Lower leg skin (tissue), 4 donors: ENCODE measurements around the gene FAM210B. TPM values are rescaled to one million over a fixed set of nuclear protein-coding genes. Genes with fewer than 3 reads are reported as not detected.

Source experiments
- DNase-seq, 2 donors: peaks; one replicate each; pipeline ENCODE4 v3.0.0-alpha.2; 2019; ENCODE audit warnings: low spot score in 2 of 2
- H3K4me3 ChIP-seq: fragments of 200-600 bp; sonication (generic); 2 replicates; pipeline ENCODE4 v1.5.1; 2017; ENCODE audit warnings: mild to moderate bottlenecking, low read depth; ENCODE audit not compliant: poor library complexity, severe bottlenecking
- POLR2A ChIP-seq, 2 donors: fragments of 450-650 bp; IDR thresholded peaks; one replicate each; pipeline ENCODE4 v1.6.1; 2016 to 2017; ENCODE audit warnings: antibody characterized with exemption in 2 of 2, mild to moderate bottlenecking in 1 of 2, moderate library complexity in 1 of 2
- WGBS, 2 donors: methylation state at CpG; one replicate each; pipeline ENCODE4 v1.1.5; 2018; 5-methylcytosine and 5-hydroxymethylcytosine counted together
- intact Hi-C: fragments of 100-400 bp; cut with DNase I; formaldehyde crosslinking; loops from one replicate; pipeline ENCODE4 v1.15.0; 2023; ENCODE audit warnings: low total_unique reads
- total RNA-seq, 4 donors: library from RNA; depleted of rRNA; stranded (reverse); fragments of >200 nt; gene quantifications; one replicate each; pipeline ENCODE4 v1.1.0, GENCODE V29; 2016
- TF ChIP-seq, protein P1 (sequence below), 3 donors: fragments of 450-650 bp; IDR thresholded peaks; one replicate each; pipeline ENCODE4 v1.5.1; 2016; ENCODE audit warnings: antibody characterized with exemption in 3 of 3, mild to moderate bottlenecking in 3 of 3, moderate library complexity in 2 of 3

The FAM210B gene
- total RNA-seq, 4 donors from 2014 or later, result 39.4 to 81.3 (median 52.3) TPM

- 71 to 76% methylated on average over 4 of the region's 4 CpGs for WGBS, 2 donors
Measured at GRCh38 chr20:56353356-56353755, 5.4 kb upstream of the FAM210B start.

GRCh38 chr20:56358070-56358469, 704 bp upstream of the FAM210B start:
- H3K4me3 ChIP-seq, result no peak overlapping the region
- 39 to 49% methylated on average over 6 of the region's 6 CpGs for WGBS, 2 donors
- intact Hi-C loops, result no loop called here
- TF ChIP-seq POLR2A (IDR thresholded peaks at IDR 0.05), result no peak
- TF ChIP-seq, protein P1, sequence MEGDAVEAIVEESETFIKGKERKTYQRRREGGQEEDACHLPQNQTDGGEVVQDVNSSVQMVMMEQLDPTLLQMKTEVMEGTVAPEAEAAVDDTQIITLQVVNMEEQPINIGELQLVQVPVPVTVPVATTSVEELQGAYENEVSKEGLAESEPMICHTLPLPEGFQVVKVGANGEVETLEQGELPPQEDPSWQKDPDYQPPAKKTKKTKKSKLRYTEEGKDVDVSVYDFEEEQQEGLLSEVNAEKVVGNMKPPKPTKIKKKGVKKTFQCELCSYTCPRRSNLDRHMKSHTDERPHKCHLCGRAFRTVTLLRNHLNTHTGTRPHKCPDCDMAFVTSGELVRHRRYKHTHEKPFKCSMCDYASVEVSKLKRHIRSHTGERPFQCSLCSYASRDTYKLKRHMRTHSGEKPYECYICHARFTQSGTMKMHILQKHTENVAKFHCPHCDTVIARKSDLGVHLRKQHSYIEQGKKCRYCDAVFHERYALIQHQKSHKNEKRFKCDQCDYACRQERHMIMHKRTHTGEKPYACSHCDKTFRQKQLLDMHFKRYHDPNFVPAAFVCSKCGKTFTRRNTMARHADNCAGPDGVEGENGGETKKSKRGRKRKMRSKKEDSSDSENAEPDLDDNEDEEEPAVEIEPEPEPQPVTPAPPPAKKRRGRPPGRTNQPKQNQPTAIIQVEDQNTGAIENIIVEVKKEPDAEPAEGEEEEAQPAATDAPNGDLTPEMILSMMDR (IDR thresholded peaks at IDR 0.05), result no peak
- no peak for DNase-seq

More at GRCh38 chr20:56353356-56353755, 5.4 kb upstream of the FAM210B start:
- intact Hi-C loops, result no loop called here
- no peak overlapping the region for H3K4me3 ChIP-seq
- TF ChIP-seq, protein P1 (IDR thresholded peaks at IDR 0.05), result no peak
- no peak for TF ChIP-seq POLR2A (IDR thresholded peaks at IDR 0.05)
- no peak for DNase-seq

GRCh38 chr20:56359212-56360132, 698 bp downstream of the FAM210B start:
- WGBS, 2 donors, result 7 to 8% methylated on average over 48 to 49 of the region's 51 CpGs
- peak; percentile 41 to 89 for DNase-seq

DNA sequence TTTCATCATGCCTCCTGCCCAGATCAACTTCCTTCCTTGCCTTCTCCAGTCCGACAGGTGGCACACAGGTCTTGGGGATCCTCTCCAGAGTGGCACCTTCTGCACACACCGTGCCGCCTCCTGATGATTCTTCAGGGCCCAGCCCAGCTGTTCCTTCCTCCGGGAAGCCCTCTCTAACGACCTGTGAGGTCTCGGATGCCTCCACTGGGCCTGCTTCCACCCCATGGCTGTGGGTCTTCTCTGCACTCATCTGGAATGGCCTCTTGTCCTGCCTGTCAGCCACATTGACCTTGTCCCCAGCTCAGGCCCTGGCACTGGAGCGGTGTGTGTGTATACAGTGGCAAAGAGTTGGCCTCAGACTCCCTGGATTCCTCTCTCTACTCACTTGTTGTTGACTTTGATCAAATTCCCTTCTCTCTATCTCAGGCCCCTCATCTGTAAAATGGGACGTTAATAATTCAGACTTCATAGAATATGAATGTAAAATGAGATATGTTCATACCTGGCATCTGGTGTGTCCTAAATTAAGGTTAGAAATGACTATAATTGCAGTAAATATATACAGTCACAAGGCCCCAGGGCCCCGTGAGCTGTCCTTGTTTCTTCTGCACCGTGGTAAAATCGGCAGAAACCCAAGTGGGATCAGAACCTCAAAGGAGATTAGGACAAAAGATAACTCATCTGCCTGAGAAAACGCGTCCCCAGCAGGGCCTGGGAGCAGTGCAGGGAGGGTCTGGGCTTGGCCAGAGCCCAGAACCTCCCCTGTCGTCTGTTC, 1.5 kb downstream of the FAM210B start:
- DNase-seq, result no peak
- H3K4me3 ChIP-seq, result no peak overlapping the region
- intact Hi-C loops, result no loop called here
- TF ChIP-seq, protein P1 (IDR thresholded peaks at IDR 0.05), result no peak
- TF ChIP-seq POLR2A (IDR thresholded peaks at IDR 0.05), result no peak
- WGBS, 2 donors, result 59 to 60% methylated on average over 14 of the region's 14 CpGs

More at GRCh38 chr20:56359212-56360132, 698 bp downstream of the FAM210B start:
- intact Hi-C loops, result no loop called here
- TF ChIP-seq, protein P1 (IDR thresholded peaks at IDR 0.05), result no peak
- no peak for TF ChIP-seq POLR2A (IDR thresholded peaks at IDR 0.05)
- H3K4me3 ChIP-seq, result peak overlapping the region; percentile 86

- intact Hi-C loops, result no loop called here
- H3K4me3 ChIP-seq, result no peak overlapping the region
- no peak for DNase-seq
- WGBS, 2 donors, result 72 to 79% methylated on average over 8 of the region's 8 CpGs
- TF ChIP-seq POLR2A (IDR thresholded peaks at IDR 0.05), result no peak
- TF ChIP-seq, protein P1 (IDR thresholded peaks at IDR 0.05), result no peak
Measured at GRCh38 chr20:56360908-56361205, 2.1 kb downstream of the FAM210B start.
